ENCODE measurements around the gene RNF135.

GRCh38 chr17:30975042-30975820 is 4.4 kb downstream of the RNF135 start:
- TF ChIP-seq CTCF (IDR thresholded peaks at IDR 0.05) = no peak
- no peak for TF ChIP-seq POLR2A (IDR thresholded peaks at IDR 0.05)
